Thyroid gland (tissue), 4 donors: Measurements from ENCODE around the gene MLLT1. TPM values are rescaled to one million over a fixed set of nuclear protein-coding genes. Genes with fewer than 3 reads are reported as not detected.

Experiments used
- DNase-seq, 2 donors: peaks; one replicate each; pipeline ENCODE4 v3.0.0-alpha.2; 2019
- H3K27ac ChIP-seq, 3 donors: fragments of 200-600 bp; sonication (generic); 1 replicate in 2 of 3; 2 replicates in 1 of 3; pipeline ENCODE4 v1.5.1; 2016 to 2019; ENCODE audit warnings: mild to moderate bottlenecking in 1 of 3, moderate library complexity in 1 of 3
- H3K27me3 ChIP-seq: fragments of 200-600 bp; sonication (generic); one replicate; pipeline ENCODE4 v1.5.1; 2019
- H3K36me3 ChIP-seq, 2 donors: fragments of 200-600 bp; sonication (generic); one replicate each; pipeline ENCODE4 v1.5.1; 2016 to 2019
- H3K4me1 ChIP-seq, 2 donors: fragments of 200-600 bp; sonication (generic); one replicate each; pipeline ENCODE4 v1.5.1; 2017 to 2019
- H3K4me3 ChIP-seq, 3 donors: fragments of 200-600 bp; sonication (generic); replicated peaks in 1 of 3; 1 replicate in 2 of 3; 2 replicates in 1 of 3; pipeline ENCODE4 v1.5.1; 2016; ENCODE audit warnings: mild to moderate bottlenecking in 1 of 3
- H3K9me3 ChIP-seq: fragments of 200-600 bp; sonication (generic); one replicate; pipeline ENCODE4 v1.5.1; 2017
- POLR2A ChIP-seq, 2 donors: fragments of 450-650 bp; IDR thresholded peaks; one replicate each; pipeline ENCODE4 v1.6.1; 2017; ENCODE audit warnings: antibody characterized with exemption in 2 of 2, mild to moderate bottlenecking in 2 of 2, moderate library complexity in 1 of 2
- WGBS, 2 donors: methylation state at CpG; one replicate each; pipeline ENCODE4 v1.1.5; 2017; 5-methylcytosine and 5-hydroxymethylcytosine counted together
- intact Hi-C: fragments of 100-400 bp; cut with DNase I; formaldehyde crosslinking; loops from one replicate; pipeline ENCODE4 v1.15.1; 2023
- total RNA-seq, 4 donors: library from RNA; depleted of rRNA; stranded (reverse); fragments of >200 nt; gene quantifications; one replicate each; pipeline ENCODE4 v1.2.3, GENCODE V29; 2016
- TF ChIP-seq, protein P1 (sequence below), 6 experiments: fragments of 200-600 bp in 3 of 6; fragments of 450-650 bp in 3 of 6; sonication (generic) in 3 of 6; IDR thresholded peaks; one replicate each; pipeline ENCODE4 v1.5.1; 2016 to 2019; ENCODE audit warnings: antibody characterized with exemption in 6 of 6, mild to moderate bottlenecking in 2 of 6, inconsistent platforms in 1 of 6, moderate library complexity in 1 of 6

The MLLT1 gene
- total RNA-seq, 4 donors from 2014 or later, result 19.2 to 35.0 (median 26.7) TPM

DNA sequence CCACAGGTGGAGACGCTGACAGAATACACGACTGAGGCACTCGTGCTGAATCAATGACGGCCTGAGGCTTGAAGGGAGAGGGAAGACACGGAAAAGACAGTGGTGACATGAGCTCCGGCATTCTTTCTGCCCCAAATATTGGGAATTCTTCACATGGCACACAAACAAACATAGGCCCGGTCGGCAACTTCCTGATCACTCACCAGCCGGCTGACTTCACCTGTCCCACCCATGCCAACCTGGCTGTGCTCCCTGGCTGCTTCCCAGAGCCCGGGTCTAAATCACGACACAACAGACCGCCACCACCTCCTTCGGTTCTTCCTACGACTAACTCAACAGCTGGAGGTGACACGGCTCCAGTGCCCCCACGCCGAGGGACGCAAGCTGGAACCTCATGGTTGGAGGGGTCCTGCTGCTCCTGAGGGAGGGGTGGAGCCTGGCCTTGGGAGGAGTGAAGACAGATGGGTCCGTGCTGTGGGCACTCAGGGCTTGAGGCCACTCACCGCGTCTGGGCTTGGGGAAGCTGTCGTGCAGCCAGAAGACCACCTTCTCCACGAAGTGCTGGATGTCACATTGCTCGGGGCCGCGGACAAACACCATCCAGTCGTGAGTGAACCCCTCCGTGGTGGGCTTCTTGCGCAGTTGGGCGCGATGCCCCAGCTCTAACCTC, 9.6 kb downstream of the MLLT1 start:
- Histone ChIP-seq H3K27me3 (no peaks in the 10 kb centered on the region), H3K36me3 (peaks cover 4 to 13% of the 10 kb centered on the region in 2 donors), H3K4me3 (no peak overlapping the region), H3K9me3 (no peaks in the 10 kb centered on the region), H3K4me1 (peaks cover 44 to 55% of the 10 kb centered on the region in 2 donors), H3K27ac (peak overlapping the region in 1 of 3 donors; percentile 82)
- DNase-seq, result no peak
- 81 to 91% methylated on average over 15 to 31 of the region's 31 CpGs for WGBS, 2 donors
- TF ChIP-seq, protein P1, sequence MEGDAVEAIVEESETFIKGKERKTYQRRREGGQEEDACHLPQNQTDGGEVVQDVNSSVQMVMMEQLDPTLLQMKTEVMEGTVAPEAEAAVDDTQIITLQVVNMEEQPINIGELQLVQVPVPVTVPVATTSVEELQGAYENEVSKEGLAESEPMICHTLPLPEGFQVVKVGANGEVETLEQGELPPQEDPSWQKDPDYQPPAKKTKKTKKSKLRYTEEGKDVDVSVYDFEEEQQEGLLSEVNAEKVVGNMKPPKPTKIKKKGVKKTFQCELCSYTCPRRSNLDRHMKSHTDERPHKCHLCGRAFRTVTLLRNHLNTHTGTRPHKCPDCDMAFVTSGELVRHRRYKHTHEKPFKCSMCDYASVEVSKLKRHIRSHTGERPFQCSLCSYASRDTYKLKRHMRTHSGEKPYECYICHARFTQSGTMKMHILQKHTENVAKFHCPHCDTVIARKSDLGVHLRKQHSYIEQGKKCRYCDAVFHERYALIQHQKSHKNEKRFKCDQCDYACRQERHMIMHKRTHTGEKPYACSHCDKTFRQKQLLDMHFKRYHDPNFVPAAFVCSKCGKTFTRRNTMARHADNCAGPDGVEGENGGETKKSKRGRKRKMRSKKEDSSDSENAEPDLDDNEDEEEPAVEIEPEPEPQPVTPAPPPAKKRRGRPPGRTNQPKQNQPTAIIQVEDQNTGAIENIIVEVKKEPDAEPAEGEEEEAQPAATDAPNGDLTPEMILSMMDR (IDR thresholded peaks at IDR 0.05), result no peak
- no peak for TF ChIP-seq POLR2A (IDR thresholded peaks at IDR 0.05)
- intact Hi-C loops, result no loop called here

DNA sequence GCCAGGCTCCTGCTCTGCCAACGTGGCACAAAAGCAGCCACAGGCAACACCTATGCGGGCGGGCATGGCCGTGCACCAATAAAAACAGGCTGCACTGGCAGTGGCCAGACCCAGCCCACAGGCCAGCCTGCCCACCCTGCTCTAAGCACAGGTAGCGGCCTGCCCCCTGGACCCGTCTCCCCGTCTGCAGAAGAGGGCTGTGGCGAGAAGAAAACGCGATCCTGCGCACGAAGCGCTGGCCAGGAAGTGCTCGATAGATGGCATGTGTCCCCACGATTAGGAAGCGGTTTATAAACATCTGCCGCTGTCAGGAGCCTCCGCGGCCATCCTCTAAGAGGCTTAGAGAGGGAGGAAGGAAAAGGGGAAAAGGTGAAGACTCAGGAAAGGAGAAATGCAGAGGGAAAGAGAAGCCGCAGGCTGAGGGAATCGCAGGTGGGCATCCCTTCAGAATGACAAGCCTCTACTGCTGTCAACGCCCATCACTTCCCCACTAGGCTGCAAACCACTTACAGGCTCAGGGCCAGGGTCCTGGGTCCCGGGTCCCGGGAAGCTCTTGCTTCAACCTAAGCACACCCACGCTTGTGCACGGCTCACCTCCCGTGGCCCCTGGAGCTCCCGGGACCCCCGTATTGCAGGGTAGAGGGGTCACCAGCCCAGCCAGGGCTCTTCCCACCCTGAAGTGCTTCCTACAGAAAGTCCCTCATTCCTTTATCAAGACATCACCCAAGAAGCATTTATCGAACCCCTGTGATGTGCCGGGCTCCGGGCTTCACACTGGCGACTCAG, 10.5 kb downstream of the MLLT1 start:
- H3K36me3 ChIP-seq, result peaks cover 4 to 13% of the 10 kb centered on the region in 2 donors
- no peaks in the 10 kb centered on the region for H3K9me3 ChIP-seq
- 90 to 93% methylated on average over 28 to 33 of the region's 33 CpGs for WGBS, 2 donors
- TF ChIP-seq POLR2A (IDR thresholded peaks at IDR 0.05), result no peak
- TF ChIP-seq, protein P1 (IDR thresholded peaks at IDR 0.05), result no peak
- no peaks in the 10 kb centered on the region for H3K27me3 ChIP-seq
- H3K4me3 ChIP-seq, result no peak overlapping the region
- peaks cover 36 to 46% of the 10 kb centered on the region in 2 donors for H3K4me1 ChIP-seq
- no peak overlapping the region for H3K27ac ChIP-seq
- intact Hi-C loops, result no loop called here
- DNase-seq, result no peak

DNA sequence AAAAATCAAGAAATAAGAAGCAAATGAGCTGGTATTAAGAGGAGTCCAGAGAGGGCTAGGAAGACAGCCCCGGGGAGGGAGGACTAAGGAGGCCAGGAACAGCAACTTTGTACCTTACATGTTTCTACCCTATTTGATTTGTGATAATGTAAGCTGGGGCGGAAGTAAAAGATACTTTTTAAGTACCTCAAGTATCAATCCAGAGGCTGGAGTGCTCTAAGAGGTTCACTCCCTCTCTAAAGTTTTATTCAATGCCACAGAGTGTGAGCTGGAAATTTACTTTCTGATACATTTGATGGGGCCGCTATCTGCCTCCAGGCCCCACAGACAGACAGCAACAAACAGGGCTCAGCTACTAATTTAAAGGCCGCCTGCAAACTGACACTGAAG, 11.4 kb downstream of the MLLT1 start:
- intact Hi-C loops, result no loop called here
- no peak overlapping the region for H3K4me3 ChIP-seq
- WGBS, 2 donors, result 69 to 73% methylated on average over 4 of the region's 4 CpGs
- peaks cover 4 to 13% of the 10 kb centered on the region in 2 donors for H3K36me3 ChIP-seq
- H3K9me3 ChIP-seq, result no peaks in the 10 kb centered on the region
- H3K27ac ChIP-seq, result no peak overlapping the region
- H3K27me3 ChIP-seq, result no peaks in the 10 kb centered on the region
- H3K4me1 ChIP-seq, result peaks cover 27 to 40% of the 10 kb centered on the region in 2 donors
- no peak for TF ChIP-seq POLR2A (IDR thresholded peaks at IDR 0.05)
- TF ChIP-seq, protein P1 (IDR thresholded peaks at IDR 0.05), result no peak
- DNase-seq, result no peak

DNA sequence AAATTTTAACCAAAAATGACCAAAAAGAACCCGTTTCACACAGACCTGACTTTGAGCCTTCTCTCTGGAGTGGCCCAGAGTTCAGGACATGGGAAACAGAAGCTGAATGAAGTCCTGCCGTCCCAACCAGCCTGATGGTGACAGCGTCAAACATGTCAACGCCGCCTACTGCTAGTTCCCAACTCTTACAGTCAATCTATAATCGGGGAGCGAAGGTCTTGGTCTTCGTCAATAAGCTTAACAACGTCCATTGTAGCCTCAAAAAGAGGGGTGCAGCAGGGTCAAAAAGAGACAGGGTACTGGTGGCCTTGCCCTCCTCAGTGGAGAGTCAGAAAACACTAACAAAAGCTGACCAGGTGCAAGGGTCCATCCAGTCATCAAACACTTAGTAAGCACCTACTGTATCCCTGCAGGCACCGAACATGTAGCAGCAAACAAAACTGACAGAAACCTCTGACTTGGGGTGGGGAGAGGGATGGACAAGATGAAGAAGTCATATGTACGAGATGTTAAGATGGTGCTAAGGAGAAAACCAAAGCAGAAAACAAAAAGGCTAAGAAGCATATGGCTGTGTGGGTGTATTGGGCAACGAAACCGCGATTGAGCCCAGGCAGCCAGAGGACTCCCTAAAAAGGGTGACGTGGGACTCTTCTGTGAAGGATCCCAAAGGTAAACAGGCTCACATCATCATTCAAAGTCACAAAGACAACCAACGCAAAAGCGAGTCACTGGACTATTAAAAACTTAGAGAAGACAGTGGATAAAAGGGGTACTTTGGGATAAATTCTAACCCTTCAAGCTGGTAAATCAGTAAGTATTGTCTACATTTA, 12.0 kb downstream of the MLLT1 start:
- peaks cover 4 to 13% of the 10 kb centered on the region in 2 donors for H3K36me3 ChIP-seq
- no peak overlapping the region for H3K27ac ChIP-seq
- no peak overlapping the region for H3K4me3 ChIP-seq
- WGBS, 2 donors, result 89% methylated on average over 17 of the region's 17 CpGs
- H3K9me3 ChIP-seq, result no peaks in the 10 kb centered on the region
- intact Hi-C loops, result no loop called here
- peaks cover 21 to 34% of the 10 kb centered on the region in 2 donors for H3K4me1 ChIP-seq
- no peak for DNase-seq
- H3K27me3 ChIP-seq, result no peaks in the 10 kb centered on the region
- TF ChIP-seq, protein P1 (IDR thresholded peaks at IDR 0.05), result no peak
- no peak for TF ChIP-seq POLR2A (IDR thresholded peaks at IDR 0.05)
